Inferior parietal cortex (tissue), 1 donor: Measurements from ENCODE around the gene CAB39.

Experiments
- DNase-seq: peaks from one replicate; pipeline ENCODE4 v3.0.0-alpha.2; 2016; ENCODE audit errors: extremely low spot score

Gene CAB39

DNA sequence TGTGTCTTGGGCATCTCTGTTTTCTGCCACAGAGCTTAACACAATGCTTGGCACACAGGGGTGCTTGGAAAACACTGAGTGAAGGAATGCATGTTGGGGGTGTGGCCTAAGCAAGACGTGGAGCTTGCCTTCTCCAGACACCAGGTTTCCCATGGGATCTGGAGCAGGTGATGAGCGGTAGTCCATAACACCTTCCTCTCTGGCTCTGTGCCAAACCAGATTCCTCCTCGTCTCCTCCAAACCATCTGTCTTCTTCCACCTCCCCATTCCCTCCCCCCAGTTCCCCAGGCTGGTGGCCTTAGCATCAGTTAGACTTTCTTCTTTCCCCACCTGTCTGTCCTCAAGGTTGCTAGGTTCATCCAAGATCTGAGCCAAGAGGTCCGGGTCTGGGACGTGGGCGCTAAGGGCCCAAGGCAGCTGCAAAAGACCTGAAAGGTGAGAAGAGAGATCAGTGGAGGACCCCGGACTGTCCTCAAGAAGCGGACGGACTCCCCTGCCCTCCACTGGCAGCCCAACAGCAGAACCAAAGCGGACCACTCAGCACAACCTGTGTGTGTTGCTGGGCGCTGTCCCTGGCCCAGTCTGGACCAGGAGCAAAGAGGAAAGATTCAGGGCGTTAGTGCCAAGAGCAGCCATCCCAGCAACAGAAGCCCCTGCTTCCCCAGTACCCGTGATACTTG is 150.9 kb downstream of the CAB39 start:
- no peak for DNase-seq

DNA sequence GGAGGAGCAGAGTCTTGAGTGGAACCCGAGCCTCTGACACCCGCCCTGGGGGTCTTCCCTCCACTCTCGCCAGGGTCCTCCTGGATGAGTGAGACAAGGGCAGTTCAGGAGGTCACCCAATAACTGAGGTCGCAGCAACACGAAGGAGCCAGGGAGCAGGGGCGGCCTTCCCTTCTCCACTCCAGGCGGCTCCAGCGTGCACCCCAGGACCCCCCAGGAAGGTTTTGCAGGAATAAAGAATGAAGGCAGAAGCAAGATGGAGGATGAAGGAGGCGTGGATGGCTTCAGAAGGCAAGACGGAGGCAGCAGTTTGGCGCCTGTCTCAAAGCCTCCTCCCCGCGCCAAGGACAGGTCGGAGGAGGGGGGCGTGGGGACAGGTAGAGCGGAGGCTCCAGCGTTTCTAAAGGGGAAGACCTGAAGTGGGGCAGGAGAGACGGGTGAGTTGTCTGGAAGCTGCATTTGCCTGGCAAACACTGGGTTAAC is 151.5 kb downstream of the CAB39 start:
- no peak for DNase-seq

- DNase-seq, result no peak
Observed at GRCh38 chr2:230864605-230865306, 152.1 kb downstream of the CAB39 start, which contains the start of gene ITM2C. ITM2C (plus strand) TSS chr2:230864942; CDS start chr2:230865026, 84 bp downstream.

GRCh38 chr2:230865307-230865765 is 152.7 kb downstream of the CAB39 start:
- DNase-seq, result no peak

DNA sequence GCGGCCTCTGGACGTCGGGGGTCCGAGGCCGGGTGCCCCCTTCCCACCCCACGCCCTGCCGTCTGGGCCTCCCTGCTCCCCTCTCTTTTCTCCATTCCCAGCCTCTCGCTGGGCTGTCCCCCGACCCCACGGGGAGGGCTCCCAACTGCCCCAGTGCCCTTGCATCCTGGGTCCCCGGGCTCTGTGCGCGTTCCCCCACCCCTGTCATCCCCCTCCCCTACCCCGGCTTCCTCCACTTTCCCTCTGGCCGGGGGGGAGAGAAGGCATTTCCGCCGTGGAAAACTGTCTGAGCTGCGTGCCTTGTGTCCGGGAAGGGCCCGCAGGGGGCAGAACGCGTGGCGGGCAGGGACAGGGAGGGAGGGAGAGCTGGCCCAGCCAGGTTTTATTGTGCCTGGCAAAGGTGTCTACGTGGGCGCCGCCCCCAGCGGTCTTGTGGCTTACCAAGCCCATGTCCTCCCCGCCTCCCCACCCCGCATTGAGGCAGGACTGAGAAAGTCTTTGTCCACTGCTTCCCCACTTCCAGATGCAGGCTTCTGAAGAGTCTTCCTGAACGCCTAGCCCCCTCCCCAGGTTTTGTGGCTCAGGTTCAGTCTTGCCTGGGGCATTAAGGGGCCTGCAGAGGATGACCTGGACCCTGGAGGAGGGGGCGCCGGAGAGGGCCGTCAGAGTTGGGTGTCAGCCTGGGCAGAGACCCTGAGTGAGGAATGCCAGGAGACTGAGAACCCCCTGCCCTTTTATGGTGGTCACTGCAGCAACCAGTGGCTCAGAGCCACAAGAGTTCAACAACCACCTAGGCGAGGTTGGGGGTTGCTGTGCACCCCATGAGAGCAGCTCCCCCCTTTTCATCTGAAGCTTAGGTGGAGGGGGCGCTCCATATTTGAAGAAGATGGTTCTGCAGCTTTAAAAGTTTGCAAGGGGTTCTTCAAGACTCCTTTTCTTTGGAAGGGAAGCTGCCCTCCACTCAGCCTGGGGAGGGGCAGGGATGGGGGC is 153.4 kb downstream of the CAB39 start:
- no peak for DNase-seq

GRCh38 chr2:230866756-230867523 is 154.3 kb downstream of the CAB39 start:
- DNase-seq, result peak; percentile 59

GRCh38 chr2:230868161-230868946 is 155.7 kb downstream of the CAB39 start:
- no peak for DNase-seq

- no peak for DNase-seq
Observed at GRCh38 chr2:230868947-230869913, 156.6 kb downstream of the CAB39 start.

GRCh38 chr2:230869914-230870543 is 157.4 kb downstream of the CAB39 start:
- no peak for DNase-seq
